ENCODE data around the gene ARID3B.
A peak's percentile ranks its signal among the peaks of the same experiment; 100 is the strongest.

The ARID3B gene

DNA sequence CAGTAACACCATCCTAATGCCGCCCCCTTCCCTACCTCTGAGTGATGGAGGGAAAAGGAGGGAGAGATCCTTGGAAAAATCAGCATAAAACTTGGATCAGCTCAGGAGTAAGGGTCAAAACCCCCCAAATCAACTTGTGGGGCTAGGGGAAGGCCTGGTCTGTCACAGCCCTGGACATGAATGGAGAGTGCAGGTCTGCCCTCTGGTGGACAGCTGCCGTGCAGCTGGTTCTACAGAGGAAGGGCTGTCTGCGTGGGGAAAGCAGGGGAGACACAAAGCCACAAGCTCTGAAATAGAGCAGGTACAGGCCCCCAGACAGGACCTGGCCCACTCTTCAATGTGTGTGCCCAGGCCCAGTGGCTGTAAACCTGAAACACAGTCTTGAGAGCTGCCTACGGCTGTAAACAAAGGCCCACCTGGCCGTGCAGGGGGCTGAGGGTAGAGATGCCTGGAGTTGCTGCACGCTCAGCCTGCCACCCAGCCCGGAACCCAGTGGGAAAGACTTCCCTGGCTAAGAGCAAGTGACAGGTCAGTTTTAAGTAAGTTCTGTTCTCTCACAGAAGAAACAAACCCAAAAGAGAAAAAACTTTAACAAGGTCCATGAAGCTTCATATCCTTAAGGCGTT is 91.0 kb downstream of the ARID3B start:
- ChIA-PET POLR2A (interaction anchor here (1.2 to 5.7 kb wide), 2 partner anchors 12 to 128 kb away, joined by 5 to 28 read pairs; no protein-coding TSS in a partner anchor), CTCF (interaction anchor here (0.5 to 8.2 kb wide), 24 partner anchors 9 to 259 kb away, joined by 3 to 205 read pairs (median 3); no protein-coding TSS in a partner anchor)
- TF ChIP-seq LEF1 (IDR thresholded peaks at IDR 0.05; ENCODE audit: borderline replicate concordance) = no peak
- no peak for TF ChIP-seq ELF4 (IDR thresholded peaks at IDR 0.05)
- TF ChIP-seq ZNF384 (IDR thresholded peaks at IDR 0.05) = no peak
- TF ChIP-seq BHLHE40 (IDR thresholded peaks at IDR 0.05; ENCODE audit: borderline replicate concordance) = no peak
- TF ChIP-seq FOXK2 (IDR thresholded peaks at IDR 0.05) = no peak
- no peak for TF ChIP-seq HDGF (IDR thresholded peaks at IDR 0.05; ENCODE audit: borderline replicate concordance)
- TF ChIP-seq L3MBTL2 (conservative IDR thresholded peaks at IDR 0.05) = no peak
- TF ChIP-seq TARDBP (IDR thresholded peaks at IDR 0.05) = no peak
- TF ChIP-seq FOXA1 (IDR thresholded peaks at IDR 0.05) = no peak
- no peak for TF ChIP-seq SUZ12 (IDR thresholded peaks at IDR 0.05)
- no peak for TF ChIP-seq FOXM1 (IDR thresholded peaks at IDR 0.05; ENCODE audit: borderline replicate concordance)
- no peak for TF ChIP-seq NFRKB (IDR thresholded peaks at IDR 0.05)
- TF ChIP-seq CTBP1 (IDR thresholded peaks at IDR 0.05; ENCODE audit: borderline replicate concordance) = no peak
- peak; percentile 80 for DNase-seq (ENCODE audit: extremely low spot score)

DNA sequence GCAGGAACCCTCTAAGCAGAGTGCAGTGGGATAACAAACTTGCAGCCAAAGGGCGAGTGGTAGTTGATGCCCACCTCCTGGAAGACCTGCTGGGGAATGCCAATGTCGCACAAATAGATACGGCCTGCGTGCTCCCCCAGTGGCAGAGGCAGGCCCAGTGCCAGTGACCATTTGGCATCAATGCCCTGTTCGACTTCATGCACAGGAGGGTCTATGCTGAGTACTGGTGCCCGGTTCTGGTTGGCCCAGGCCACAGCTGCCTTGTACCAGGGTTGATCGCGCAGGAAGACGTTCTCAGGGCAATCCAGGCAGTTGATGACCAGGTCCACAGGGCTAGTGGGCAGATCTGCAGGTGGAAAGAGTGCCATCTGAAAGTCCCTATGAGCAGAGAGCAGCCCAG is 91.6 kb downstream of the ARID3B start:
- POLR2A ChIA-PET = interaction anchor here (5.7 kb wide), 1 partner anchor 128 kb away, joined by 28 read pairs; no protein-coding TSS in a partner anchor
- no peak for DNase-seq (ENCODE audit: extremely low spot score)
- CTCF ChIA-PET = interaction anchor here (0.5 to 8.2 kb wide), 19 partner anchors 8 to 317 kb away, joined by 3 to 205 read pairs (median 4); no protein-coding TSS in a partner anchor

DNA sequence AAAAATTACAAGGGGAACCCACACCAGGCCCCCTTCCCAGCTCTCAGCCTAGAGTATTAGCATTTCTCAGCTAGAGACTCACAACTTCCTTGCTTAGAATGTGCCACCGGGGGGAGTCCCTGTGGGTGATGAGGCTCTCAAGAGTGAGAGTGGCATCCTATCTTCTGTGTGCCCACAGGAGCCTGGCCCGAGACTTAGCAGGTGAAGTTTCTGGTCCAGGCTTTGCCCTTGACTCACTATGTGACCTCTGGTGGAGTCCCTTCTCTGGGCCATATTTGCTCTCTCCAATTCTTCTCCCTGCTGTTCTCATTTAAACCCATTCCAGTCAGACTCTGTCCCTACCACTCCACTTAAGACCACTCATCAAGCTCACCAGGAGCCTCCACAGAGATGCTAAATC is 92.8 kb downstream of the ARID3B start:
- DNase-seq (ENCODE audit: extremely low spot score) = no peak
- ChIA-PET POLR2A (interaction anchor here (1.5 to 5.7 kb wide), 2 partner anchors 126 to 135 kb away, joined by 10 to 28 read pairs; no protein-coding TSS in a partner anchor), CTCF (interaction anchor here (0.7 to 8.2 kb wide), 11 partner anchors 8 to 147 kb away, joined by 3 to 205 read pairs (median 4); no protein-coding TSS in a partner anchor)
- TF ChIP-seq ARNT (IDR thresholded peaks at IDR 0.05) (no peak), NFRKB (IDR thresholded peaks at IDR 0.05) (no peak), FOXK2 (IDR thresholded peaks at IDR 0.05) (no peak), FOXA1 (IDR thresholded peaks at IDR 0.05) (no peak), ELF4 (IDR thresholded peaks at IDR 0.05) (no peak), HDGF (IDR thresholded peaks at IDR 0.05; ENCODE audit: borderline replicate concordance) (no peak), BHLHE40 (IDR thresholded peaks at IDR 0.05; ENCODE audit: borderline replicate concordance) (no peak), SUZ12 (IDR thresholded peaks at IDR 0.05) (no peak), SP1 (IDR thresholded peaks at IDR 0.05) (no peak), TARDBP (IDR thresholded peaks at IDR 0.05) (no peak)

More for the DNA sequence above, 91.6 kb downstream of the ARID3B start:
- TF ChIP-seq HDGF (IDR thresholded peaks at IDR 0.05; ENCODE audit: borderline replicate concordance) (no peak), SUZ12 (IDR thresholded peaks at IDR 0.05) (no peak), LEF1 (IDR thresholded peaks at IDR 0.05; ENCODE audit: borderline replicate concordance) (no peak), FOXA1 (IDR thresholded peaks at IDR 0.05) (no peak), FOXK2 (IDR thresholded peaks at IDR 0.05) (no peak), SP1 (IDR thresholded peaks at IDR 0.05) (no peak)
- TF ChIP-seq, protein P1, sequence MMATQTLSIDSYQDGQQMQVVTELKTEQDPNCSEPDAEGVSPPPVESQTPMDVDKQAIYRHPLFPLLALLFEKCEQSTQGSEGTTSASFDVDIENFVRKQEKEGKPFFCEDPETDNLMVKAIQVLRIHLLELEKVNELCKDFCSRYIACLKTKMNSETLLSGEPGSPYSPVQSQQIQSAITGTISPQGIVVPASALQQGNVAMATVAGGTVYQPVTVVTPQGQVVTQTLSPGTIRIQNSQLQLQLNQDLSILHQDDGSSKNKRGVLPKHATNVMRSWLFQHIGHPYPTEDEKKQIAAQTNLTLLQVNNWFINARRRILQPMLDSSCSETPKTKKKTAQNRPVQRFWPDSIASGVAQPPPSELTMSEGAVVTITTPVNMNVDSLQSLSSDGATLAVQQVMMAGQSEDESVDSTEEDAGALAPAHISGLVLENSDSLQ (IDR thresholded peaks at IDR 0.05) = no peak

DNA sequence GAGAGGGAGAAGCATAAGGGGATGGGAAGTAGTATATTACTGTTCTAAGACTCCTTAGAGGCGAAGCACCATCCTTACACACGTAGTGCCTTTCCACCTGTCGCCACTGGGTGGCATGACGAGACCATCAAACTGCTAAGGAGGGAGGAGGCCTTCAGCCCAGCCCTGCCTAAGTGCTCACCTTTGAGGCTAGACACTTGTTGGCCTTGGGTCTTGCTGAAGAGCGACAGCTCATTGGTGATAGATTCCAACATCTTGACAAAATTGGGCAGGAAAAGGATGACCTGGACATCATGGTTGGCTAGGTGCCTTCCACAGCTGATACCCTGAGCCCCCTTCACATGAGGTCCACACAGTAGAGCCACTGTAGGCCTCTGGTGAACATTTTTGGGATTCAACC is 94.2 kb downstream of the ARID3B start:
- ChIA-PET POLR2A (interaction anchor here (1.1 to 5.7 kb wide), 3 partner anchors 61 to 133 kb away, joined by 3 to 28 read pairs (median 8); partner anchors contain the start of gene EDC3), CTCF (interaction anchor here (0.6 to 8.2 kb wide), 11 partner anchors 10 to 319 kb away, joined by 3 to 205 read pairs (median 3); no protein-coding TSS in a partner anchor)
- DNase-seq (ENCODE audit: extremely low spot score) = peak; percentile 83
- TF ChIP-seq FOXK2 (IDR thresholded peaks at IDR 0.05) = no peak
- no peak for TF ChIP-seq ELF4 (IDR thresholded peaks at IDR 0.05)
- TF ChIP-seq L3MBTL2 (conservative IDR thresholded peaks at IDR 0.05) = no peak
- no peak for TF ChIP-seq LEF1 (IDR thresholded peaks at IDR 0.05; ENCODE audit: borderline replicate concordance)
- no peak for TF ChIP-seq ZNF384 (IDR thresholded peaks at IDR 0.05)
- no peak for TF ChIP-seq CTBP1 (IDR thresholded peaks at IDR 0.05; ENCODE audit: borderline replicate concordance)
- TF ChIP-seq, protein P1 (IDR thresholded peaks at IDR 0.05) = no peak
- no peak for TF ChIP-seq BHLHE40 (IDR thresholded peaks at IDR 0.05; ENCODE audit: borderline replicate concordance)
- TF ChIP-seq TARDBP (IDR thresholded peaks at IDR 0.05) = no peak
- TF ChIP-seq NFRKB (IDR thresholded peaks at IDR 0.05) = no peak
- no peak for TF ChIP-seq SP1 (IDR thresholded peaks at IDR 0.05)
- TF ChIP-seq FOXA1 (IDR thresholded peaks at IDR 0.05) = no peak
- no peak for TF ChIP-seq HDGF (IDR thresholded peaks at IDR 0.05; ENCODE audit: borderline replicate concordance)
- no peak for TF ChIP-seq FOXM1 (IDR thresholded peaks at IDR 0.05; ENCODE audit: borderline replicate concordance)
- TF ChIP-seq ARNT (IDR thresholded peaks at IDR 0.05) = no peak
- no peak for TF ChIP-seq SUZ12 (IDR thresholded peaks at IDR 0.05)

DNA sequence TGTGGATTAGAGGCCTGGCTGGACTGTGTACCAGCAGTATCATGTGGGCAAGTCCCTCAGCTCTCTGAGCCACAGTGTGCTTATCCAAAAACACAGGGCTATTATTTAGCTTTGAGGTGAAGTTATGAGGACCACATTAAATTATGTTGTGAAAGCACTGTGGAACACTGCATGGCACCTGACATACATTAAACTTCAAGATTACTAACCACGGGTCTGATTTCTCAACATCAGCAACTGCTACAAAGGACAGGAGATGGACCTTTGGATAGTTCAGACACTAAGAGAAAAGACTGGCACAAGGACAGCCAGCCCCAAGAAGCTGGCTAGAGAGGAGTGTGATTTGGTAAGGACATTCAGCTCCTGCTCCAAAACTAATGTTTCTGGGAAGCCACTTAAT is 96.0 kb downstream of the ARID3B start:
- ChIA-PET CTCF (interaction anchor here (0.9 to 8.2 kb wide), 2 partner anchors 133 to 267 kb away, joined by 3 to 205 read pairs; no protein-coding TSS in a partner anchor), POLR2A (interaction anchor here (1.2 to 5.7 kb wide), 2 partner anchors 123 kb away, joined by 4 to 28 read pairs; no protein-coding TSS in a partner anchor)
- TF ChIP-seq ELF4 (IDR thresholded peaks at IDR 0.05) (no peak), FOXK2 (IDR thresholded peaks at IDR 0.05) (no peak), CTBP1 (IDR thresholded peaks at IDR 0.05; ENCODE audit: borderline replicate concordance) (no peak), ZNF384 (IDR thresholded peaks at IDR 0.05) (no peak), SP1 (IDR thresholded peaks at IDR 0.05) (no peak)
- TF ChIP-seq, protein P1 (IDR thresholded peaks at IDR 0.05) = no peak
- DNase-seq (ENCODE audit: extremely low spot score) = no peak
